Progenitor cell of endocrine pancreas (in vitro differentiated cells): ENCODE measurements around the gene DIRAS2. TPM values are rescaled to one million over a fixed set of nuclear protein-coding genes. Genes with fewer than 3 reads are reported as not detected.

Source experiments
- DNase-seq: peaks from one replicate; pipeline ENCODE4 v3.0.0; 2021; ENCODE audit warnings: low spot score; ENCODE audit not compliant: unreplicated experiment
- H3K27ac Mint-ChIP-seq: 2 replicates; pipeline ENCODE4 v1.8.0; 2021; ENCODE audit warnings: mild to moderate bottlenecking, moderate library complexity, mixed read lengths
- H3K27me3 Mint-ChIP-seq: 2 replicates; pipeline ENCODE4 v1.8.0; 2021; ENCODE audit warnings: mixed read lengths
- H3K36me3 Mint-ChIP-seq: 2 replicates; pipeline ENCODE4 v1.8.0; 2022; ENCODE audit warnings: mixed read lengths; ENCODE audit not compliant: insufficient read depth
- H3K4me1 Mint-ChIP-seq: 2 replicates; pipeline ENCODE4 v1.8.0; 2021; ENCODE audit warnings: low read depth, mixed read lengths
- H3K4me3 Mint-ChIP-seq: 2 replicates; pipeline ENCODE4 v1.8.0; 2021; ENCODE audit warnings: low read depth, mild to moderate bottlenecking, moderate library complexity, mixed read lengths
- H3K9me3 Mint-ChIP-seq: 2 replicates; pipeline ENCODE4 v1.8.0; 2021; ENCODE audit warnings: low read depth, mixed read lengths
- CTCF ChIP-seq: fragments of 200-600 bp; sonication (generic); IDR thresholded peaks from one replicate; pipeline ENCODE4 v1.5.0; 2021; ENCODE audit warnings: antibody characterized with exemption, mild to moderate bottlenecking; ENCODE audit not compliant: unreplicated experiment
- long read RNA-seq: library from polyadenylated mRNA; unstranded; transcript quantifications from one replicate; pipeline ENCODE4 v2.0.0, GENCODE V29; 2020
- total RNA-seq: library from RNA; stranded (reverse); gene quantifications from 2 replicates; pipeline ENCODE4 v1.2.1, GENCODE V29; 2021

DIRAS2 gene, protein sequence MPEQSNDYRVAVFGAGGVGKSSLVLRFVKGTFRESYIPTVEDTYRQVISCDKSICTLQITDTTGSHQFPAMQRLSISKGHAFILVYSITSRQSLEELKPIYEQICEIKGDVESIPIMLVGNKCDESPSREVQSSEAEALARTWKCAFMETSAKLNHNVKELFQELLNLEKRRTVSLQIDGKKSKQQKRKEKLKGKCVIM
- not detected in 2 replicates for total RNA-seq
- long read RNA-seq, result 0 reads

DNA sequence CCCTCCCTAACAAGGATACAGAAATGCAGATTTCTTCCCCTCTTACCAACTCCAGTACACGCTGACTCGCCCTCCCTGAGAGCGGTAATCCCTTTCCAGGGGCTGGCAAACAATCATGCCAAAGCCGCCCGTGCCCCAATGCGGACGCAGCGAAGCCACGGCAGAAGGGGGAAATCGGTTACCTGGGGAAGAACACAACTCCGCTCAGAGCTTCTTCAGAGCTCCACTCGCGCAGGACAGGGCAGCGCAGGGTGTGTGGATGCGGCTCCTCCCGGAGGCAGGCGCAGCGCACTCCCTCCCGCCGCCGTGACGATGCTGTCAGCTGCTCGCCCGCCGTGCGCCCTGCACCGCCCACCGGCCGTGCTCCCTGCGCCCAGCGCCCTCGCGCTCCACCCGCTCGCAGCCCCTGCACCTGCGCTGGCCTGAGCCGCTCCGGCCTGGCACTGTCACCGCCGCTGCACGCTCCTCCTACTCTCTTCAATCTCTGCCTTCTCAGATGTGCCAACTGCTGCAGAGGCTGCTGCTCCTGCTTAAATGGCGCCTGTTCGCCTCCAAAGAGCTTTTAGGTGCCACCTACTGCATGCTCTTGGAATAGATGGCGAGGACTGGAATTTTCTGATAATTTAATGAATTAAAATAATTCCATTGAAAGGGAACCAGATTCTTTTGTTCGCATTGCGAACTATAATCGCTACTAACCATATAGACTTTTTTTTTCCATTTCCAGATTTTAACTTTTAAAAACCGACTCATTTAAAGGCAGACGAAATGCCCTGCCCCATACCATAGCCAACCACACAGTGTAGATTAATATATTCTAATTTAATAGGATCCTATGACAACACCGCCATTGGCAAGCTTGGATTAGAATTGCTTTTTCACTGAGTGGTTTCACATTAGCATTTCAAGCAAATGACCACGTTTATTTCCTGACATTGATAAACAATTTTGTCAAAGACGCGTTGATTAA is at the start of gene DIRAS2:
DIRAS2 (minus strand) TSS at position 255 of the 970 bp plus-strand sequence. CDS start 28,997 bp downstream, outside the sequence.
- no peaks in the 10 kb centered on the region for H3K36me3 Mint-ChIP-seq
- TF ChIP-seq CTCF, result peak; percentile 42
- H3K4me1 Mint-ChIP-seq, result peaks cover 5% of the 10 kb centered on the region
- H3K9me3 Mint-ChIP-seq, result no peaks in the 10 kb centered on the region
- peak; percentile 64 for DNase-seq
- H3K27me3 Mint-ChIP-seq, result peaks cover 91% of the 10 kb centered on the region
- H3K4me3 Mint-ChIP-seq, result peak within 1 kb of the TSS; percentile 82
- H3K27ac Mint-ChIP-seq, result peak within 1 kb of the TSS; percentile 33

DNA sequence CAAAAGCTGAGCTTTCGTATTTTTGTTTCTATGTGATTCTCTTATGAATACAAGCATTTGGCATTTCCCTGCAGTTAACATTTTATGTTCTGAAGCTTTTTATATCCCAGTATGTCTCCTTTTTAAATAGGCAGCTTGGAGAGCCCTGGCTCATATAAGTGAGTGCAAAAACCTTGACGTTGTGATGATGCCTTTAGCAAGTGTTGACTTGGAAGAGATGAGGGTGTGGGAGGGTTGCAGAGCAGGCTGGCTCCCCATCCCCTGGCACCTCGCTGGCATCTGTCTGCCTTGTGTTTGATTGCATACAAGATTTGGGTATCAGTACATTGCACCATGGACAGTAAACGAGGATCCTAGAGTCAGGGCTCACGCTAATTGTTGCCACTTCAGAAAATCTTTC is 42.1 kb upstream of the DIRAS2 start:
- peaks cover 63% of the 10 kb centered on the region for H3K27me3 Mint-ChIP-seq
- peaks cover 3% of the 10 kb centered on the region for H3K9me3 Mint-ChIP-seq
- H3K27ac Mint-ChIP-seq, result no peak overlapping the region
- DNase-seq, result no peak
- H3K4me3 Mint-ChIP-seq, result no peak overlapping the region
- no peaks in the 10 kb centered on the region for H3K36me3 Mint-ChIP-seq
- H3K4me1 Mint-ChIP-seq, result peaks cover 16% of the 10 kb centered on the region
- no peak for TF ChIP-seq CTCF

DNA sequence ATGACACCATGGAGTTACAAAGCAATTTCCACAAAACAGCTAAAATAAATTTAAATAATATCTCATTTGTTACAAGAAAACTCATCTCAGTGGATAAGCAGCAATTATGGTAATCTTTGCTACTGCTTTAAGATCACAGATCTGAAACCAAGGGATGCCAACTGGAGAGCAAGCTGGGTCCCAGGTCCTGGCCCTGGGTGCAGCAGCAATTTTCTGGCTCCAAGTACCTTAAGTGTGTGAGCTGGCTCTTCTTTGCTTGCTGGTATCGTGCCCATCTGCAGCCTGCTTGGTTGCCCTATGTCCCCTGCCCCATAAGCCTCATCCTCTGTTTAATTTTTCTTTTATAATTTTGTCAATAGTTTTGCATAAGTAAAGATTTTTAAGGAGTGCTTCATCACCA is 41.5 kb upstream of the DIRAS2 start:
- H3K4me3 Mint-ChIP-seq, result no peak overlapping the region
- no peak overlapping the region for H3K27ac Mint-ChIP-seq

DNA sequence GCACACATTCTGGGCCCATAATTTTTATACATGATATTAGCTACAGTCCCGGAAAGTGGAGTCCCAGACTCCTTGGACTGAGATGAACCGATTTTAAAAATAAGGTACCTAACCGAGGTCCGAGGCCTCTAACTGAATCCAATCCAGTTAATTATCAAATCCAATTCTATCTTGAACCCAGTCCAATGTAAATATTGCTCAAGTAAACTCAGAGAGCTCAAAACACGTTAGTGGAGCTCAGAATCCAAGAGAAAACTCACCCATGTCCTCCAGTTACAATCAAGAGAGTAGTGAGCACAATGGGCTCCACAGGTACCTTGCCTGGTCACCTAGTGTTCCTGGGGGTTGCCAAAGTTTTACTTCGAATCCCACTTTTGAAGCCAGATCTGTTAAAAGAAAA is 37.9 kb upstream of the DIRAS2 start:
- H3K36me3 Mint-ChIP-seq, result no peaks in the 10 kb centered on the region
- no peak overlapping the region for H3K4me3 Mint-ChIP-seq
- peaks cover 75% of the 10 kb centered on the region for H3K27me3 Mint-ChIP-seq
- H3K4me1 Mint-ChIP-seq, result peaks cover 16% of the 10 kb centered on the region
- no peak for TF ChIP-seq CTCF
- no peak for DNase-seq
- peak overlapping the region; percentile 74 for H3K27ac Mint-ChIP-seq
- H3K9me3 Mint-ChIP-seq, result no peaks in the 10 kb centered on the region

More for the DNA sequence above, 41.5 kb upstream of the DIRAS2 start:
- no peak for DNase-seq
- Mint-ChIP-seq H3K4me1 (peaks cover 16% of the 10 kb centered on the region), H3K36me3 (no peaks in the 10 kb centered on the region), H3K27me3 (peaks cover 69% of the 10 kb centered on the region), H3K9me3 (peaks cover 3% of the 10 kb centered on the region)
- TF ChIP-seq CTCF, result no peak

GRCh38 chr9:90665072-90665471 is 22.4 kb upstream of the DIRAS2 start:
- peaks cover 4% of the 10 kb centered on the region for H3K4me1 Mint-ChIP-seq
- no peak overlapping the region for H3K27ac Mint-ChIP-seq
- H3K36me3 Mint-ChIP-seq, result no peaks in the 10 kb centered on the region
- DNase-seq, result no peak
- H3K27me3 Mint-ChIP-seq, result peaks cover 41% of the 10 kb centered on the region
- no peak for TF ChIP-seq CTCF
- H3K4me3 Mint-ChIP-seq, result no peak overlapping the region
- peaks cover 6% of the 10 kb centered on the region for H3K9me3 Mint-ChIP-seq
